EH (cell line): ENCODE results near the gene SYT3.
A peak's percentile ranks its signal among the peaks of the same experiment; 100 is the strongest.
"Not testable (repeated sequence)": the region's sequence is repeated elsewhere in the genome, so short reads cannot be mapped to it uniquely, and the experiment has no call there.

Experiments used
- DNase-seq: peaks from one replicate; pipeline ENCODE4 v3.0.0-alpha.2; 2015; ENCODE audit warnings: low read depth

Gene SYT3

GRCh38 chr19:50636317-50637085 is 3.2 kb downstream of the SYT3 start:
- no peak for DNase-seq

GRCh38 chr19:50633973-50634372 is 5.7 kb downstream of the SYT3 start:
- no peak for DNase-seq

- no peak for DNase-seq
Observed at GRCh38 chr19:50633359-50633758, 6.3 kb downstream of the SYT3 start.

GRCh38 chr19:50632151-50632835 is 7.4 kb downstream of the SYT3 start:
- DNase-seq: no peak

- DNase-seq: no peak
Observed at GRCh38 chr19:50629801-50630200, 9.9 kb downstream of the SYT3 start.

- DNase-seq: no peak
Observed at GRCh38 chr19:50629194-50629593, 10.5 kb downstream of the SYT3 start.

- no peak for DNase-seq
Observed at GRCh38 chr19:50628551-50628950, 11.1 kb downstream of the SYT3 start.

- DNase-seq: no peak
Observed at GRCh38 chr19:50628146-50628545, 11.5 kb downstream of the SYT3 start.

- no peak for DNase-seq
Observed at GRCh38 chr19:50626795-50627194, 12.9 kb downstream of the SYT3 start.

GRCh38 chr19:50626011-50626410 is 13.7 kb downstream of the SYT3 start:
- DNase-seq: no peak

- no peak for DNase-seq
Observed at GRCh38 chr19:50624949-50625600, 14.6 kb downstream of the SYT3 start.

- DNase-seq: not testable (repeated sequence)
Observed at GRCh38 chr19:50620394-50620906, 19.2 kb downstream of the SYT3 start.

GRCh38 chr19:50619184-50619583 is 20.5 kb downstream of the SYT3 start:
- DNase-seq: not testable (repeated sequence)

GRCh38 chr19:50618379-50618778 is 21.3 kb downstream of the SYT3 start:
- not testable (repeated sequence) for DNase-seq

- DNase-seq: not testable (repeated sequence)
Observed at GRCh38 chr19:50612504-50613404, 26.9 kb downstream of the SYT3 start.

GRCh38 chr19:50607874-50608785 is 31.6 kb downstream of the SYT3 start:
- DNase-seq: peak; percentile 52

- DNase-seq: no peak
Observed at GRCh38 chr19:50607388-50607787, 32.3 kb downstream of the SYT3 start.

GRCh38 chr19:50606059-50606836 is 33.4 kb downstream of the SYT3 start:
- not testable (repeated sequence) for DNase-seq

- DNase-seq: not testable (repeated sequence)
Observed at GRCh38 chr19:50604264-50605073, 35.2 kb downstream of the SYT3 start.
